ENCODE data around the gene HPDL.
A peak's percentile ranks its signal among the peaks of the same experiment; 100 is the strongest.

Gene HPDL

GRCh38 chr1:45322486-45323040 lies 4.1 kb upstream of the HPDL start:
- no peak for DNase-seq (ENCODE audit: low read depth in 3 of 3)

GRCh38 chr1:45325851-45326506 lies 716 bp upstream of the HPDL start:
- DNase-seq (ENCODE audit: low read depth in 3 of 3) = no peak

GRCh38 chr1:45327644-45328515 lies 1.2 kb downstream of the HPDL start:
- no peak for DNase-seq (ENCODE audit: low read depth in 3 of 3)

GRCh38 chr1:45328680-45329079 lies 2.0 kb downstream of the HPDL start:
- DNase-seq (ENCODE audit: low read depth in 3 of 3) = no peak

GRCh38 chr1:45329445-45329844 lies 2.8 kb downstream of the HPDL start:
- no peak for DNase-seq (ENCODE audit: low read depth in 3 of 3)

- DNase-seq (ENCODE audit: low read depth in 3 of 3) = no peak
Observed at GRCh38 chr1:45331436-45332345, 5.0 kb downstream of the HPDL start.

- DNase-seq (ENCODE audit: low read depth in 3 of 3) = no peak
Observed at GRCh38 chr1:45332346-45332720, 5.6 kb downstream of the HPDL start.

GRCh38 chr1:45334308-45335245 lies 7.9 kb downstream of the HPDL start:
- no peak for DNase-seq (ENCODE audit: low read depth in 3 of 3)

- no peak for DNase-seq (ENCODE audit: low read depth in 3 of 3)
Observed at GRCh38 chr1:45335855-45336324, 9.2 kb downstream of the HPDL start.

GRCh38 chr1:45337630-45338325 lies 11.1 kb downstream of the HPDL start:
- DNase-seq (ENCODE audit: low read depth in 3 of 3) = no peak

- peak; percentile 81 to 85 (median 83) for DNase-seq (ENCODE audit: low read depth in 3 of 3)
Observed at GRCh38 chr1:45339789-45340558, 13.3 kb downstream of the HPDL start, which contains the start of the genes MUTYH and TOE1. TSS of gene MUTYH (minus strand) at chr1:45340440. CDS start at chr1:45334505, 5,935 bp downstream. TSS of gene TOE1 (plus strand) at chr1:45340170. CDS start at chr1:45340253, 83 bp downstream.

GRCh38 chr1:45340816-45341466 lies 14.2 kb downstream of the HPDL start:
- no peak for DNase-seq (ENCODE audit: low read depth in 3 of 3)

GRCh38 chr1:45344499-45344898 lies 17.8 kb downstream of the HPDL start:
- no peak for DNase-seq (ENCODE audit: low read depth in 3 of 3)

GRCh38 chr1:45345014-45345413 lies 18.3 kb downstream of the HPDL start:
- DNase-seq (ENCODE audit: low read depth in 3 of 3) = no peak

- no peak for DNase-seq (ENCODE audit: low read depth in 3 of 3)
Observed at GRCh38 chr1:45346473-45346872, 19.8 kb downstream of the HPDL start.

GRCh38 chr1:45348020-45348419 lies 21.3 kb downstream of the HPDL start:
- DNase-seq (ENCODE audit: low read depth in 3 of 3) = no peak

- DNase-seq (ENCODE audit: low read depth in 3 of 3) = no peak
Observed at GRCh38 chr1:45348609-45348965, 21.9 kb downstream of the HPDL start.

- no peak for DNase-seq (ENCODE audit: low read depth in 3 of 3)
Observed at GRCh38 chr1:45348966-45349677, 22.4 kb downstream of the HPDL start.

Data from stimulated activated CD4-positive, alpha-beta T cell treated with anti-CD3 and anti-CD28 coated beads, TNF-alpha, amount 100 ng/mL, for 4 hours (primary cell).